GM19099 (cell line): ENCODE data around the gene UBE3A.

Experiments
- POLR2A ChIP-seq: IDR thresholded peaks from 3 replicates; pipeline ENCODE4 v1.6.1; 2011; ENCODE audit warnings: low read depth; ENCODE audit not compliant: insufficient read length; ENCODE audit errors: extremely low read depth

UBE3A gene

DNA sequence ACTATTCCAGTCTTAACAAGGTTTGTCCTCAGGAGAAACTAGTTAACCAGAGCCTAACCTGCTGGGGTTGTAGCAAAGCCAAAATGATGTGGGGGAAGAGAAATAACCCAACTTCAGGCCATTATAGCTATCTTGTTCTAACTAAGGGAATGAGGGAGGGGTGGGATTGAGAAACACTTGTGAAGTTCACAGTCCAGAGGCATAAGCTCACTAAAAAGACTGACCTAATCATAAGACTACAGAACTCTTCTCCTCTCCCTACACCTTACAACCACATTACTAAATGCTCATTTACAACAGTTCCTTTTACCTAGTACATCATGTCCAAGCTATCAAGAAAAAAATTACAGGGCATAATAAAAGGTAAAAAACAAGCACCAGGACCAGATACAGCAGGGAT is 52.8 kb downstream of the UBE3A start:
- no peak for TF ChIP-seq POLR2A

- no peak for TF ChIP-seq POLR2A
These were observed 57.2 kb downstream of the UBE3A start for GRCh38 chr15:25381579-25381978.

DNA sequence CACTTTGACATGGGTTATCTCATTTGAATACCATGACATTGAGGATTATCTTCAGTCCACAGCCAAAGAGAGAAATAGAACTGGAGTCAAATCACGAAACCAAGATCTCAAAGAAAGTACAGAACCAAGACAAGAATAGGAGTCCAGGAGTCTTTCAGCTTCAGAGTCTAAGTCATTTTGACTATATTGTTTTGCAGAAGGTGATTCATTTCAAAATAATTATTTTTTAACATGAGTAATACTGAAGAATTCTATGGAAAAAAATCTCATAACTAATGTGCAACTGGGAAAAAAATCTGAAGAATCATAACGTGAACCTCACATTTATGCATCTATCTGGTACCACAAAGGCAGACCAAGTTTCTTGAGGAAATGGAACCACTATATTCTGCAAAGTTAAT is 60.3 kb downstream of the UBE3A start:
- TF ChIP-seq POLR2A: no peak

- no peak for TF ChIP-seq POLR2A
These were observed 63.3 kb downstream of the UBE3A start for GRCh38 chr15:25375557-25375956.

- TF ChIP-seq POLR2A: no peak
These were observed 64.7 kb downstream of the UBE3A start for GRCh38 chr15:25374143-25374542.

DNA sequence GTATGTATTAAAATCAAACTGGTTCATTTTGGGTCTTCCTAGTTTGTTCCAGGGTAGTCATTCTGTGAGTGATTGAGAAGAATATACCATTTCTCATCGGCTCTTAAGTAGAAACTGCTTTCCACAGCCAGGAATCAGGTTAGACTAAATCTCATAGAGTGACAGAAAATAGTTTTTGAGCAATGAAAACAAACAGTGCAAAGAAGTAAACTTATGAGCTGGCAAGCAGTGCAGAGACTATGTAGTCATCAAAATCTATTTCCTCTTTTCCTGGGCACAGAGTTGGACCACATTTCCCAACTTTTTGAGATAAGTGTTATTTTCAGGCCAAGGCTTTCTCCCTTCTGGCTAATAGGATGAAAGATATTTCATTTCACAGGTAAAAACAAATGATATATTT is 66.5 kb downstream of the UBE3A start:
- TF ChIP-seq POLR2A: no peak

GRCh38 chr15:25368850-25369249 is 70.0 kb downstream of the UBE3A start:
- TF ChIP-seq POLR2A: no peak

GRCh38 chr15:25366058-25366457 is 72.8 kb downstream of the UBE3A start:
- TF ChIP-seq POLR2A: no peak

DNA sequence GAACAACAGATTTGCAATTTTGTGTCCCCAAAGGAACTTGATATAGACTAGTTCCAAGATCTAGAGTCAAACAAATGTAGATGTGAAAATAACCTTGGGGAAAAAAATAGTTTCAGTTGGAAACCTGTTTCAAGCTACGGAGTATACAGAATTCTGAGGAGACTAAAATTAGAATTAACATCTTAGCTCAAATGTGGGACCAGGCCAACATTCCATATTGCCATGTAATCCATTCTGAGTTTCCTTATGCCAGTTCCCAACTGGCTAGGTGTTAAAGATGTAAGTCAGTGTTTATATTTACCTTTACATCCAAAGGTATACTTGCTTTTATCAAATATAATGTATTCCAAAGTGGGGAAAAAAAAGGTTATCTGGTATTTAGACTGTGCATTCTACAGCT is 76.3 kb downstream of the UBE3A start:
- TF ChIP-seq POLR2A: no peak

DNA sequence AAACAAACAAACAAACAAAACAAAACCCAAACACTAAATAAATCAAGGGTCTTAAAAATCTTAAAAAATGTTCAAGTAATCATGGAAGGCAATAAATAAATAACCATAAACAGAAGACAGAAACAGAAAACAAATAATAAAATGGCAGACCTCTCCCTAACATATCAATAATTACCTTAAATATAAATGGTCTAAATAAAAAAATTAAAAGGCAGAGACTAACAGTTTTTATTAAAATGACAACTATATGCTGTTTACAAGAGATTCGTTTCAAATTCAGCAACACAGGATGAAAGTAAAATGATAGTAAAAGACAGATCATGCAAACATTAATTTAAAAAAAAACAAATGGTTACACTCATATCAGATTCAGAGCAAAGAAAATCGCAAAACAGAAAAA is 91.1 kb downstream of the UBE3A start:
- no peak for TF ChIP-seq POLR2A

GRCh38 chr15:25346371-25346770 is 92.5 kb downstream of the UBE3A start:
- no peak for TF ChIP-seq POLR2A

DNA sequence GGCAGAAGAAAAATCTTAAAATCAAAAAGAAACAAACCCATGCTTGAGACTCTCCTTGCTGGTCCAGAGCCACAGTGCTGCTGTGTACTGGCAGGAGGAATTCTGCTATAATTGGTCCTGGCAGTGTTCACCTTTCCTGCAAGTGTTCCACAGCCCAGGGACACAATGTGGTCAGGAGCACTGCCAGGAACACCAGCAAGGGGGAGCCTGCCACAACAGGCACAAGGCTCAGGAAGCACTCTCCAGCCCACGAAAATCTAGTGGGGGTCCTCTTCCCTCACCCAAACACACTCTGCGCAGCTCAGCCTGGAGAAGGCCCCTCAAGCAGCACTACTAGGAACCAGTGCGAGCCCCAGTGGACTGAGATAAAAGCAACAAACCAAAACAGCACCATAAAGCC is 92.9 kb downstream of the UBE3A start:
- TF ChIP-seq POLR2A: no peak

DNA sequence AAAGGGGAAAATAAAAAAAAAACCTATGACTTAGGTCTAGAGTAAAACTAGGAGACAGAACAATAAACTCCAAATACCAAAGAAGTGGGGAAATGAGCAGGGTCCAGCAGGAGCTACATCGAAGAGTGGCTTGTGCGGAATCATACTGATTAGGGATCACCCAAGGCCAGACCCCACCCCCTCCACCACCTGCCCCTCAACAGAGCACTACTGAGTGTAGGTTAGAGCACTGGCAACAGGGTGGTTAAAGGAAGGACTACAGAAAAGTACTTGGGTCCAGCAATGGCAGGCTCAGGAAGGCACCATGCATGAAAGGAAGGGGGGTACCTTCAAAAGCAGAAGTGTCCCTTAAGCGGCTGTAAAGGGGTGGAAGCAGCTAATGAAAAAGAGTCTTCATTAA is 96.2 kb downstream of the UBE3A start:
- no peak for TF ChIP-seq POLR2A

DNA sequence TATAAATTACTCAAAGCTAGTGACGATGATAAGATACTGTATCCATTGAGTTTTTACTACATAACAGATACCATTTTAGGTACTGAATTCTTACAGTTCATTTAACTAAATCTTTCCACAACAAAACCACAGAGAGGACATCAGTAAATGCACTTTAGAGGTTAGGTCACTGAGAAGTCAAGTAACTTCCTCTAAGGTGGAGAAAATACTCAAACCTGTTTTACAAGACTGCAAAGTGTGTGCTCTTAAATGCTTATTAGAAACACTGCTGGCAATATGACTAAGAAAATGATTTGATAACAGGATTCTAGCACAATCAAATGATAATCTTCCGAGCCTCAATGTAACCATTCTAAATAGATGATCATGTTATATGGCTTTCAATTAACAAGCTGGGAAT is 99.4 kb downstream of the UBE3A start:
- TF ChIP-seq POLR2A: no peak

GRCh38 chr15:25335279-25335678 is 103.5 kb downstream of the UBE3A start:
- TF ChIP-seq POLR2A: no peak

- TF ChIP-seq POLR2A: no peak
These were observed 105.8 kb downstream of the UBE3A start for GRCh38 chr15:25333049-25333448.

- no peak for TF ChIP-seq POLR2A
These were observed 106.5 kb downstream of the UBE3A start for GRCh38 chr15:25332306-25332705.

DNA sequence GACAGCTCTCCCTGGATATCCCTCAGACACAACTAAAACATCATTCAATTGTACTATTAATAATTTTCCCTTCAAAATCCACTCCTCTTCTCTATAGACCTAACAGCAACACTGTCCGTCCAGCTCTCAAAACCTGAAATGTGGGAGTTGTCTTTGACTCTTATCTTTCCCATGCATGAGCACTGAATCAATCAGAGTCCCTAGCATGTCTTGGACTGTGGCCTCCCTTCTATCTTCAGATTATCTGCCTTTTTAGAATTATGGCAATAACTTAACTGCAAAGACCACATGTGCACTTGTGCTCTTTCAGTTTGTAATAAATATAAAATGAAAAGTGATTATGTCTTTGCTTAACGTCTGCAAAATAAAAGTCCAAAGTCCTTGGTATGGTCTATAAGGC is 107.0 kb downstream of the UBE3A start:
- TF ChIP-seq POLR2A: no peak
